RWPE2 (cell line): ENCODE results near the gene CA7.

Source experiments
- ATAC-seq: fragments of 200-7000 bp; cut with Tn5 transposase; 3 replicates; pipeline ENCODE4 v1.9.1; 2021; ENCODE audit warnings: low read depth
- DNase-seq: peaks from one replicate; pipeline ENCODE4 v3.0.0-alpha.2; 2020; ENCODE audit warnings: low spot score
- H3K27ac ChIP-seq: fragments of 450-650 bp; 2 replicates; pipeline ENCODE4 v1.5.1; 2017; ENCODE audit warnings: mild to moderate bottlenecking; ENCODE audit not compliant: poor library complexity, severe bottlenecking
- H3K27me3 ChIP-seq: fragments of 250-450 bp; sonication (Bioruptor Pico); 2 replicates; pipeline ENCODE4 v1.5.1; 2021; ENCODE audit warnings: mild to moderate bottlenecking, moderate library complexity; ENCODE audit not compliant: insufficient read depth, poor library complexity, severe bottlenecking
- H3K36me3 ChIP-seq: fragments of 250-450 bp; sonication (Bioruptor Pico); 2 replicates; pipeline ENCODE4 v1.5.1; 2020; ENCODE audit warnings: low read depth, mild to moderate bottlenecking, moderate library complexity
- H3K4me1 ChIP-seq: fragments of 250-450 bp; sonication (Bioruptor Pico); 2 replicates; pipeline ENCODE4 v1.5.1; 2021; ENCODE audit warnings: mild to moderate bottlenecking, moderate library complexity; ENCODE audit not compliant: insufficient read depth, poor library complexity, severe bottlenecking
- H3K4me3 ChIP-seq: fragments of 250-450 bp; sonication (Bioruptor Pico); 2 replicates; pipeline ENCODE4 v1.5.1; 2021; ENCODE audit warnings: mild to moderate bottlenecking, moderate library complexity; ENCODE audit not compliant: severe bottlenecking
- H3K9me3 ChIP-seq: fragments of 250-450 bp; sonication (Bioruptor Pico); 2 replicates; pipeline ENCODE4 v1.5.1; 2021; ENCODE audit warnings: mild to moderate bottlenecking, moderate library complexity; ENCODE audit not compliant: severe bottlenecking
- CTCF ChIP-seq: fragments of 450-650 bp; IDR thresholded peaks from one replicate; pipeline ENCODE4 v1.5.1; 2017; ENCODE audit warnings: mild to moderate bottlenecking, moderate library complexity; ENCODE audit not compliant: poor library complexity, severe bottlenecking

CA7 gene

DNA sequence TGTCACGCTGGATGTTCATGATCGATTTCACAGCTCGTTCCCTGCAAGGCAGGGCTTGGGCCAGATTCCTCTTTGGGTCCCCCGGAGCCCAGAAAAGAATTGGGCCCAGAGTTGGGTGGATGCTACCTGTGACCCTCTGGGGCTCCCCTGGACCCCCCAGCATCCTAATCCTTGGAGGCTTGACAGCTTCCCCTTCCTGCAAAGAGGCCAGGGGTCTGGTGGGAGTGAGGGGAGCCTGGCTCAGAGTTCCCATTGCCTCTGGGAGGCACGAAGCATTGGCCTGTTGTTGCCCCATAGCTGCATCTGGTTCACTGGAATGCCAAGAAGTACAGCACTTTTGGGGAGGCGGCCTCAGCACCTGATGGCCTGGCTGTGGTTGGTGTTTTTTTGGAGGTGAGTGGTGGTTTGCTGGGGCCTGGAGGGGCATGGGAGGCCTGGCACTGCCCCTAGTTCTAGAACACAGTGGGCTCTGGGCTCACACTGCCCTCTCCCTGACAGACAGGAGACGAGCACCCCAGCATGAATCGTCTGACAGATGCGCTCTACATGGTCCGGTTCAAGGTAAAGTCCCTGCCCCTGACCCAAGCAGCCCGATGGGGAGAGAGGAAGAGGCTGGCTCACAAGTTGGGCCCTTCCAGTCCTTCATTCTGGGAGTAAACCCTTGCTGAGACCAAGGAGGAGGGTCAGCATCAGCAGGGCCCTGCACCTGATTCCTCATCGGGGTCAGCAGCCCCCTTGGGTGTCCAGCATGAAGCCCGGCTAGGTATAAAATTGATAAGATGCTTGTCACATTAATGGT, 7.2 kb downstream of the CA7 start:
- no peak overlapping the region for H3K27ac ChIP-seq
- no peaks in the 10 kb centered on the region for H3K9me3 ChIP-seq
- ATAC-seq (no peak), DNase-seq (peak; percentile 37)
- H3K4me3 ChIP-seq, result no peak overlapping the region
- H3K36me3 ChIP-seq, result no peaks in the 10 kb centered on the region
- H3K27me3 ChIP-seq, result peaks cover 2% of the 10 kb centered on the region
- H3K4me1 ChIP-seq, result no peaks in the 10 kb centered on the region
- no peak for TF ChIP-seq CTCF

- no peaks in the 10 kb centered on the region for H3K36me3 ChIP-seq
- H3K27me3 ChIP-seq, result no peaks in the 10 kb centered on the region
- no peak for ATAC-seq
- no peak for DNase-seq
- no peaks in the 10 kb centered on the region for H3K9me3 ChIP-seq
- no peak overlapping the region for H3K27ac ChIP-seq
- no peak for TF ChIP-seq CTCF
- no peaks in the 10 kb centered on the region for H3K4me1 ChIP-seq
- H3K4me3 ChIP-seq, result no peak overlapping the region
Measured at GRCh38 chr16:66853261-66854139, 9.3 kb downstream of the CA7 start.

- no peaks in the 10 kb centered on the region for H3K9me3 ChIP-seq
- H3K27me3 ChIP-seq, result no peaks in the 10 kb centered on the region
- DNase-seq, result peak; percentile 29
- H3K36me3 ChIP-seq, result no peaks in the 10 kb centered on the region
- H3K4me1 ChIP-seq, result no peaks in the 10 kb centered on the region
- no peak overlapping the region for H3K4me3 ChIP-seq
- no peak for TF ChIP-seq CTCF
- no peak overlapping the region for H3K27ac ChIP-seq
- ATAC-seq, result no peak
Measured at GRCh38 chr16:66856184-66856730, 12.0 kb downstream of the CA7 start.

- no peak for TF ChIP-seq CTCF
- ATAC-seq (no peak), DNase-seq (peak; percentile 33)
- no peak overlapping the region for H3K27ac ChIP-seq
- no peaks in the 10 kb centered on the region for H3K36me3 ChIP-seq
- no peak overlapping the region for H3K4me3 ChIP-seq
- H3K4me1 ChIP-seq, result no peaks in the 10 kb centered on the region
- H3K9me3 ChIP-seq, result no peaks in the 10 kb centered on the region
- no peaks in the 10 kb centered on the region for H3K27me3 ChIP-seq
Measured at GRCh38 chr16:66856801-66857200, 12.6 kb downstream of the CA7 start.
